Ishikawa (cell line): ENCODE results near the gene GATA3.

Experiments
- CEBPB ChIP-seq: IDR thresholded peaks from 2 replicates; pipeline ENCODE4 v1.6.1; 2012
- CREB1 ChIP-seq: IDR thresholded peaks from 2 replicates; pipeline ENCODE4 v1.6.1; 2012; ENCODE audit warnings: low read depth
- EGR1 ChIP-seq: IDR thresholded peaks from 2 replicates; pipeline ENCODE4 v1.6.1; 2012
- EP300 ChIP-seq: IDR thresholded peaks from 2 replicates; pipeline ENCODE4 v1.6.1; 2012; ENCODE audit warnings: borderline replicate concordance
- FOXM1 ChIP-seq: IDR thresholded peaks from 2 replicates; pipeline ENCODE4 v1.6.1; 2012; ENCODE audit warnings: low read depth, borderline replicate concordance
- MAX ChIP-seq: IDR thresholded peaks from 2 replicates; pipeline ENCODE4 v1.6.1; 2012
- NFIC ChIP-seq: IDR thresholded peaks from 2 replicates; pipeline ENCODE4 v1.6.1; 2012
- RAD21 ChIP-seq: IDR thresholded peaks from 2 replicates; pipeline ENCODE4 v1.6.1; 2012; ENCODE audit warnings: low read depth
- REST ChIP-seq: IDR thresholded peaks from 2 replicates; pipeline ENCODE4 v1.6.1; 2012; ENCODE audit warnings: low read depth, mild to moderate bottlenecking
- TAF1 ChIP-seq: IDR thresholded peaks from 2 replicates; pipeline ENCODE4 v1.6.1; 2012; ENCODE audit warnings: low read depth, mild to moderate bottlenecking
- TCF12 ChIP-seq: IDR thresholded peaks from 2 replicates; pipeline ENCODE4 v1.6.1; 2012; ENCODE audit warnings: low read depth
- TEAD4 ChIP-seq: IDR thresholded peaks from 2 replicates; pipeline ENCODE4 v1.6.1; 2012
- USF1 ChIP-seq: IDR thresholded peaks from 2 replicates; pipeline ENCODE4 v1.6.1; 2012
- YY1 ChIP-seq: IDR thresholded peaks from 2 replicates; pipeline ENCODE4 v1.6.1; 2012; ENCODE audit warnings: low read depth
- ZBTB7A ChIP-seq: IDR thresholded peaks from 2 replicates; pipeline ENCODE4 v1.6.1; 2012; ENCODE audit warnings: low read depth

GATA3 gene

GRCh38 chr10:8013619-8014018, 40.9 kb upstream of the GATA3 start:
- TF ChIP-seq YY1 = no peak
- TF ChIP-seq CEBPB = no peak
- TF ChIP-seq FOXM1 = no peak

- TF ChIP-seq USF1 (no peak), RAD21 (no peak), CEBPB (no peak), CREB1 (no peak), EP300 (no peak)
Observed at GRCh38 chr10:8014649-8015048, 39.8 kb upstream of the GATA3 start.

GRCh38 chr10:8017277-8017676, 37.2 kb upstream of the GATA3 start:
- TF ChIP-seq CEBPB = no peak
- no peak for TF ChIP-seq USF1
- no peak for TF ChIP-seq TAF1
- no peak for TF ChIP-seq MAX
- no peak for TF ChIP-seq EGR1
- no peak for TF ChIP-seq NFIC
- no peak for TF ChIP-seq CREB1
- no peak for TF ChIP-seq ZBTB7A
- no peak for TF ChIP-seq TEAD4
- no peak for TF ChIP-seq REST
- no peak for TF ChIP-seq RAD21
- no peak for TF ChIP-seq FOXM1
- no peak for TF ChIP-seq TCF12
- no peak for TF ChIP-seq YY1
- TF ChIP-seq EP300 = no peak

GRCh38 chr10:8023321-8023720, 31.2 kb upstream of the GATA3 start:
- TF ChIP-seq MAX (no peak), FOXM1 (no peak), CEBPB (no peak), TEAD4 (no peak), YY1 (no peak), EGR1 (no peak), TAF1 (no peak), REST (no peak), ZBTB7A (no peak), EP300 (no peak), USF1 (no peak), CREB1 (no peak), TCF12 (no peak)

- TF ChIP-seq ZBTB7A (no peak), TEAD4 (no peak), EGR1 (no peak), YY1 (no peak), TAF1 (no peak), CEBPB (no peak), USF1 (no peak), REST (no peak), TCF12 (no peak), NFIC (no peak)
Observed at GRCh38 chr10:8023851-8024250, 30.6 kb upstream of the GATA3 start.
